ENCODE results near the gene FSTL1.

GRCh38 chr3:120364821-120365220 is 86.0 kb downstream of the FSTL1 start:
- TF ChIP-seq RAD21 (IDR thresholded peaks at IDR 0.05; ENCODE audit: low read depth) (no peak), ELF1 (IDR thresholded peaks at IDR 0.05; ENCODE audit: borderline replicate concordance, low read depth) (no peak), SIN3A (IDR thresholded peaks at IDR 0.05; ENCODE audit: low read depth) (no peak), ATF3 (IDR thresholded peaks at IDR 0.05) (no peak), POLR2AphosphoS5 (IDR thresholded peaks at IDR 0.05; ENCODE audit: low read depth, low read length) (no peak), EZH2 (IDR thresholded peaks at IDR 0.05) (no peak), POLR2A (IDR thresholded peaks at IDR 0.05; ENCODE audit: borderline replicate concordance, extremely low read depth, insufficient read depth, insufficient read length) (no peak), EZH2phosphoT487 (IDR thresholded peaks at IDR 0.05; ENCODE audit: borderline replicate concordance) (no peak)
- TF ChIP-seq, protein P1, sequence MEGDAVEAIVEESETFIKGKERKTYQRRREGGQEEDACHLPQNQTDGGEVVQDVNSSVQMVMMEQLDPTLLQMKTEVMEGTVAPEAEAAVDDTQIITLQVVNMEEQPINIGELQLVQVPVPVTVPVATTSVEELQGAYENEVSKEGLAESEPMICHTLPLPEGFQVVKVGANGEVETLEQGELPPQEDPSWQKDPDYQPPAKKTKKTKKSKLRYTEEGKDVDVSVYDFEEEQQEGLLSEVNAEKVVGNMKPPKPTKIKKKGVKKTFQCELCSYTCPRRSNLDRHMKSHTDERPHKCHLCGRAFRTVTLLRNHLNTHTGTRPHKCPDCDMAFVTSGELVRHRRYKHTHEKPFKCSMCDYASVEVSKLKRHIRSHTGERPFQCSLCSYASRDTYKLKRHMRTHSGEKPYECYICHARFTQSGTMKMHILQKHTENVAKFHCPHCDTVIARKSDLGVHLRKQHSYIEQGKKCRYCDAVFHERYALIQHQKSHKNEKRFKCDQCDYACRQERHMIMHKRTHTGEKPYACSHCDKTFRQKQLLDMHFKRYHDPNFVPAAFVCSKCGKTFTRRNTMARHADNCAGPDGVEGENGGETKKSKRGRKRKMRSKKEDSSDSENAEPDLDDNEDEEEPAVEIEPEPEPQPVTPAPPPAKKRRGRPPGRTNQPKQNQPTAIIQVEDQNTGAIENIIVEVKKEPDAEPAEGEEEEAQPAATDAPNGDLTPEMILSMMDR (IDR thresholded peaks at IDR 0.05 in 2 of 3, conservative IDR thresholded peaks at IDR 0.05 in 1 of 3; ENCODE audit: borderline replicate concordance in 1 of 3, insufficient read depth in 1 of 3, low read depth in 2 of 3, low read length in 2 of 3), result no peak

Data from HCT116 (cell line).